Stimulated activated CD8-positive, alpha-beta memory T cell treated with anti-CD3 and anti-CD28 coated beads, Interleukin-15, amount 100 ng/mL, for 1 hour (primary cell): ENCODE measurements around the gene PELO.

ENCODE experiments used
- DNase-seq: peaks from one replicate; pipeline ENCODE4 v3.0.0-alpha.2; 2020; ENCODE audit warnings: low read depth

PELO gene

DNA sequence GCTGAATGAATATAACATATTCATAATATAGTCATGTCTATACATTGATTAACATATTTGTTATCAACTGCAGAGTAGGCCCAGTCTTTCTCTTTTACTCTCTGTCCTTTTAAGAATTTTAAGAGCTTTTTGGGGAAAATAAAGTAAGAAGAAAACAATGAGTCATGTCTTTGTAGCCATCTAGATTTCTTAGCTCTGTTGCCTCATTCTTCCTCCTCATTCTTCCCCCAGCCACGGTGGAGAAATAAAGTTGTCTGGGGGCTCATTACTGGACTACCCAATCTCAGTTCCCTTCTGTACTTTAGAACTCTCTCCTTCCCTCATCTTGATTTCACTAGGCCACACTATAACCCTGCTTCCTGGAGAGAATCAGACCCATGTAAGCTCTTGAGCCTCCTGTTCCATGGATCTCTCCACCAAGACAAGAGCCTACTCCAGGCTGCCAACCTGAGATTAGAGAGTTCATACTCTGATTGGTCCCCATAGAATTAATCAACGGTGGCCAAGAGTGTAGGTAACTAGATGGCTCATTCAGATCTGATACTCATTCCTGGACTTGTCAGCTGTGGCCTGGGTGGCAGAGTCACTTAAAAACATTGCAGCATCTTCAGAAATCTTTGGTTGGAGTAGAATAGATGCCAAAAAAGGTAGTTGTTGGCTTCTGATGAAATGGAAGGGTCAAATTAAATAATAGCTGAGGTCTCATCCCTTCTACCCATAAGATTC lies 44.2 kb downstream of the PELO start:
- DNase-seq = no peak

DNA sequence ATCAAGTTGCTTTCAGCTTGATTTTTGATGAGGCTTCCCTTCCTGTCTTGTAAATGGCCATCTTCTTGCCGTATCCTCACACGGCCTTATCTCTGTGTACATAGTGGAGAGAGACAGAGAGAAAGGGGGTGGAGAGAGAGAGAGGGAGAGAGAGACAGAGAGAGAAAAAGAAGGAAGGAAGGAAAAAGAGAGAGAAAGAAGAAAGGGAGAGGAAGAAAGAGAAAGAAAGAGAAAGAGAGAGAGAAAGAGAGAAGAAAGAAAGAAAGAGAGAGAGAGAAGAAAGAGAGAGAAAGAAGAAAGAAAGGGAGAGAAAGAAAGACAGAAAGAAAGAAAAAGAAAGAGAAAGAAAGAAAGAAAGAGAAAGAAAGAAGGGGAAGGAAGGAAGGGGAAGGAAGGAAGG lies 46.6 kb downstream of the PELO start:
- DNase-seq = no peak

DNA sequence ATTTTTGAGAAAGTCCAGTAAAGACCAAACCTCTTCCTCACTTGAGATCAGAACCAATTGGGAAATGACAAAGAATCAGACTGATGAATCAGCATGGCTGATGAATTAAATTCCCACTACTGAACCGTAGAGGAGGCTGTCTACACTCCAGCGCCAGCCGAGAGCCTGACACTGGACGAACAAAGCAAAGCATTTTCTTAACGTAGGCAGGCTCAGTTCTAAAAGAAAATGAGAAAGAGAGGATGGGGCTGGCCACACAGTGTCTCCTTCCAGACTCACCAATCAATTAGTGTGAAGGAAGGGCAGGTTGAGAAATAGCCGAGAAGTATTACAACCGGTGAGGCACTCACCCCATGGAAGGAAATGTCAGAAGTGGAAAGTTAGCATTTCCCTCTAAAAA lies 49.4 kb downstream of the PELO start:
- DNase-seq = no peak
